HL-60/S4 treated with phorbol 12-myristate 13-acetate at 8.2 ng/mL for 4 days and 3 days (cell line): ENCODE results near the gene ABCC8.

Source experiments
- in situ Hi-C: fragments of 300-500 bp; cut with MboI; formaldehyde crosslinking; loops from 2 replicates; pipeline ENCODE4 v1.15.0; 2022; ENCODE audit warnings: low sequenced_read_pairs

ABCC8 gene

DNA sequence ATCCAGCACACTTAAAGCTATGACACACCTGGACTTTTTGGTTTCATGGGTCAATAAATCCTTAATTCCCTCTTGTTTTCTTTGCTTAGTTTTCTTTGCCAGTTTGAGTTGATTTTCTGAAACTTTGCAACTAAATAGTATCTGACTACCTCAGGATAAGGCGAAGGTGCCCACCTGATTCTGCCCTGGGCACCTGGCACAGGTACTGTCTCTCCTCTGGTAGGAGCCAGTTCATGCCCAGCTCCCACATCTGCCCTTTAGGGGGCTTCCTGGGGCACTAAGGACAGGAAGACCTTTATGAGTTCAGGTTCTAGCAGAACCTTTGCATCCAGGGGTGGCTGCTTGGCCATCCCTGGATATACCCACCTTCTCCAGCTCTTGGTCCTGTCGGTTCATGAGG is 68.6 kb downstream of the ABCC8 start:
- in situ Hi-C loops: no loop called here

GRCh38 chr11:17407575-17407974 is 69.1 kb downstream of the ABCC8 start:
- in situ Hi-C loops: no loop called here

DNA sequence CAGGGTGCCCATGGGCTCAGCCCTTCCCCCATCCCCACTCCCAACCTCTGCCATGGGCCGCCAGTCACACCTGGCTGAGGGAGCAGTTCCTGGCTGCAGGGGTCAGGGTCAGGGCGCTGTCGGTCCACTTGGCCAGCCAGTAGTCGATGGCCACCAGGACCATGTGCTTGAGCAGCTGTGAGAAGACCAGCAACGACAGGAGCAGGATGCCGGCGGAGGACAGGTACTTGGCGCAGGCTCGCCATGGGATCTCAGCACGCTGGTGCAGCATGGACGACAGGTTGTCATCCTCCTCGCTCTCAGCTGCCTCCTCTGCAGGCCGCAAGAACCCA is 69.9 kb downstream of the ABCC8 start:
- in situ Hi-C loops: no loop called here

GRCh38 chr11:17406082-17406817 is 70.4 kb downstream of the ABCC8 start:
- in situ Hi-C loops: no loop called here

DNA sequence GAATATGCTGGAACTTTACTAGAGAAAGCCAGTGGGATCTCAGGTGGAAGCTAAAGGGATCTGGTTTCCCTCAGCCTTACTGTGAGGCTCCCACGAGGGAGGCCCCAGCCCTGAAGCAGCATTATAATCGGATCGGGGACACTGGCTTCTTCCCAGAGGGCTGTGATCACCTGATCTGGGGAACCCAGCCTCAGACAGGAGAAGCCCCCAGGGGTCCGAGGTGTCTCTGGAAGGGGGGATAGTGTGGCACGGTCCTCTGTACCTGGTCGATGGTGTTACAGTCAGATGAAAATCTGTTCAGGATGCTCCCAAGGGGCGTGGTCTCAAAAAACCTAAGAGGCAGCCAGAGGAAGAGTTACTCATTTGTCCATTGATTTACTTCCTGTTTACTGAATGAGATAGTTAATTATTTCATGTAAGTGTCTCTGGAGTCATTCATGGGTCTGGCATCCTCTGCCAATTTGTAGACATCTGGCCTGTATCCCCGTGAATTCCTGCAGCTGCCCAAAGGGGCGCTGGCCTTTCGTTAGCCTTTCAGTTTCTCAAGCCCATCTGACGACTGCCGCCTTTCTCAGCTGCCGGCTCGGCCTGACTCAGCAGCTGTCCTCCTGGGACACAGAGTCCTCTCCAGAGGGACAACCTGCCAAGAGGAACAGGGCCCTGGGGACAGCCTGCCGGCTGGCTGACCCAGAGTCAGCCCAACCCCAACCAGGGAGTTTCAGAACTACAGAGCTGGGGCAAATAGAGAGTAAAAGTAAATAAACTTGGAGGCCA is 71.2 kb downstream of the ABCC8 start:
- in situ Hi-C loops: no loop called here

DNA sequence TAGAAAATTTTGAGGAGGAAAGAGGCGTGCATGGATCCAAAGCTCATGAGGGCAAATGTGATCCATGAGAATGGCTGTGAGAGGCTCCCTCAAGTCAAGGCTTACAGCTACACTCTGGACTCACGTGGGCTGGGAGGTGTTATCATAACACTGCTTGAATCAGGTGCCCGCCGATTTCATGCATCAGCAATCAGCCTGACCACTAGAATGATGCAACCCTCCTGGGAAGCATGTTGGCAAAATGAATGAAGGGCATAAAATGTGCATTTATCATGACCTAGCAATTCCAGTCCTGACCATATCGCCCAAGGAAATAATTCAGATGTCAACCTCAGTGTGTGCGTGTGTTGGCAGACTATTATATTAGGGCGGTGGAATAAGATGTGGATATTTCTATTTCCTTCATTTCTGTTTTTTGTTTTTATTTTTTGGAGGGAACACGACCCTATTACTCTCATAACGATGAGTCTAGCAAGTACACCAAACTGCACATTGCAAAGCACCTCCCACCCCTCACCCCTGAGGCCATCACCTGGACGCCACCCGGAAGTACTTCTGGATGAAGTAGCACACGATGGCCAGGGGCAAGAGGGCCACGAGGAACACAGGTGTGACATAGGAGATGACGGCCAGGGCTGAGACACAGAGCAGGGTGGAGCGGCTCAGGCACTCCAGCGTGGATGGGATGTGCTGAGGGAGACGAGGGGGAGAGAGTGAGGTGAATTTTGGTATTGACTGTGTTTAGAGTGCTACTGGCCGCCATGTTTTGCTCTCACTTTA is 72.5 kb downstream of the ABCC8 start:
- in situ Hi-C loops: no loop called here

DNA sequence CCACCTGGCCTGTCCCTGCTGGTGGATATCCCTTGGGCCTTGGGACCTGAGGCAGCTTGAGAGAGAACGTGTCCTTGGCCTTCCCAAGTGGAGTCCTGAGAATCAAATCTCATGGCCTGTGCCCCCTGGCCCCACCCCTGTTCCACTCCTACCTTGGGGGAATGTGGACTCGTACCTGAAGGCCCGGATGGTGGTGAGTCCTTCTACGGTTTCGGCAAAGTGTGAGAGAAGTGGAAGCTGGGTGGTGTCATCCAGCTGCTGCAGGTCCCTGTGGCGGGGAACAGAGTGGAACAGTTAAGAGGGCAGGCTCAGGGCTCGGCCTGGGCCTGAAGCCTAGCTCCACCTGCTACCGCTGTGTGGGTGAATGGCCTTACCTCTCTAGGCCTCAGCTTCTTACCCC is 74.2 kb downstream of the ABCC8 start:
- in situ Hi-C loops: no loop called here

DNA sequence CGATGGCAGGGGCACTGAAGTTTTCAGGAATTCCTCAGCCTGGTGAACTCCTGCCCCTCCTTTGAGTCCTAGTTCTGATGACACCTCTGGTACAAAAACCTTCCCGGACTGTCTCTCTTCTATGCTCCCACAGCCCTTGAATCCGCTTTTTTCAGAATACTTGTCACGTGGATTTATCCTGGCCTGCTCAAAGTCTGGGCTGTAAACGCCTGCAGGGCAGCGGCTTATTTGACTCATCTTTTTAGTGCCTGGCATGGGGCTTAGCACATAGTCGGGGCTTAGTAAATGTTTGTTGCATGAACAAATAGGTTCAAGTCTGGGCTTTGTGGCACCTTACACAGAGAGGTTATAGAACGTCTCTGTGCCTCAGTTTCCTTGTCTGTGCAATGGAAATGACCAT is 74.8 kb downstream of the ABCC8 start:
- in situ Hi-C loops: no loop called here

DNA sequence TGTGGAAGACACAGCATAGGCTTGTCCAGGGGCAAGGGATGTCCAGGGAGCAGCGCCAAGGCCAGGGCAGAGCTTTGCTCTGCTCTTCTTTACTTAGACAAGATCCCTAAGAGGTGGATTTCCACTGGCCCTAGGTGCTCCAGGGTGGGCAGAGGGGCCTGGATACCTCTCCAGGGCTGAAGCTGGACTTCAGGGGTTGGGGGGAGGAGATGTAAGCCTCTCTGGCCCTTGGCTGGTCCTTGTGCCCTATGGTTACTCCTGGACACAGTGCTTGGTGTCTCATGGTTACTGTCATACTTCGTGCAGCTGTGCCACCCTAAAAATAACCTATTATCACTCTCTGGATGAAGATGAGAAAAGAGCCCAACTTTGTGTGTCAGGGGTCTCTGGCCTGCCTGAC is 75.3 kb downstream of the ABCC8 start:
- in situ Hi-C loops: no loop called here

- in situ Hi-C loops: no loop called here
Measured at GRCh38 chr11:17400048-17400775, 76.4 kb downstream of the ABCC8 start.

DNA sequence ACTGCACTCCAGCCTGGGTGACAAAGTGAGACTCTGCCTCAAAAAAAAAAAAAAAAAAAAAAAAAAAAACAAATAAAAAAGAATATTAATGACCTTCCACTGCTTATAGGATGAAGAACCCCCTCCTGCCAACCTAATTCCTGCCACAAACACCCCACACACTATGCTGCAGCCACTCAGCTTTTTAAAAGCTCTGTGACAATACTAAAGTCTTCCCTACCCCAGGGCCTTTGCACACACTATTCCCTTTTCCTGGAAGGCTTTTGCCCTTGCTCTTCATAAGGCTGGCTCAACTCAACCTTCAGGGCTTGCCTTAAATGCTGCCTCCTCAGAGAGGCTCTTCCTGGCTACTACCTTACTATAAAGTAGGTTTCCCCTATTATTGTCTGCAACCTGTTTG is 77.4 kb downstream of the ABCC8 start:
- in situ Hi-C loops: loop anchor here (25.0 kb wide), 1 partner anchor 113 kb away; no protein-coding TSS in a partner anchor

GRCh38 chr11:17397311-17398002 is 79.2 kb downstream of the ABCC8 start:
- in situ Hi-C loops: loop anchor here (25.0 kb wide), 1 partner anchor 115 kb away; no protein-coding TSS in a partner anchor

DNA sequence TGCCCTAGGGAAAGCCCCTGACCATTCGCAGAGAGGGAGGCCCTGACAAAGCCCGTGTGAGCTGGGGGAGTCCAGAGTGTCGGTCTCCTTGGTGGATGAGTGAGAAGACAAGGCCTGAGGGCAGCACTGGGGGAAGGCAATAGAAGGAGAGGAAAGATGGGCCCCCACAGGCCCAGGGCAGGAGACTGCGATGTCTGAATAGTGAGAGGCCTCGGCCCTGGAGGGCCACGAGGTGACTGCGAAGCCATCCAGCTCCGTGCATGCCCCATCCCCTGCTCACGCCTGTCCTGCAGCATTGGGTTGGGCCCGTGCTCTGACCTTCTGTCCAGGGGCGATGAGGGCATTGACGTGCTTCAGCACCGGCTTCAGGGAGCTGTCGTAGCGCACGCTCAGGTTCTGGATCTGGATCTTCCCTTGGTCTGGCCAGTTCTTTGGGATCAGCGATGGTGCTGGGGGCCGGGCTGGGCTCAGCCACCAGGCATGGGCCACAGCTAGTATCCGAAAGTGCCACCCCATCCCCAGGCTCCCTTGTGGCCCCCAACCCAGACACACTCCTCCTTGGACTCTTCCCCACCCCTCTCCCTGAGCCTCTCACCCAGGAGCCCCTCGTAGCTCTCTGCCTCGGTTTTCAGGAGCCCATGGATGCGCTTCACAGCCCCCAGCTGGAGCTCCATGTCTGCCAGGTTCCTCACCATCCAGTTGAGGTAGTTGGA is 79.9 kb downstream of the ABCC8 start:
- in situ Hi-C loops: loop anchor here (25.0 kb wide), 1 partner anchor 116 kb away; no protein-coding TSS in a partner anchor

GRCh38 chr11:17395978-17396377 is 80.7 kb downstream of the ABCC8 start:
- in situ Hi-C loops: loop anchor here (25.0 kb wide), 1 partner anchor 116 kb away; no protein-coding TSS in a partner anchor

- in situ Hi-C loops: loop anchor here (25.0 kb wide), 1 partner anchor 117 kb away; no protein-coding TSS in a partner anchor
Measured at GRCh38 chr11:17395554-17395961, 81.1 kb downstream of the ABCC8 start.

DNA sequence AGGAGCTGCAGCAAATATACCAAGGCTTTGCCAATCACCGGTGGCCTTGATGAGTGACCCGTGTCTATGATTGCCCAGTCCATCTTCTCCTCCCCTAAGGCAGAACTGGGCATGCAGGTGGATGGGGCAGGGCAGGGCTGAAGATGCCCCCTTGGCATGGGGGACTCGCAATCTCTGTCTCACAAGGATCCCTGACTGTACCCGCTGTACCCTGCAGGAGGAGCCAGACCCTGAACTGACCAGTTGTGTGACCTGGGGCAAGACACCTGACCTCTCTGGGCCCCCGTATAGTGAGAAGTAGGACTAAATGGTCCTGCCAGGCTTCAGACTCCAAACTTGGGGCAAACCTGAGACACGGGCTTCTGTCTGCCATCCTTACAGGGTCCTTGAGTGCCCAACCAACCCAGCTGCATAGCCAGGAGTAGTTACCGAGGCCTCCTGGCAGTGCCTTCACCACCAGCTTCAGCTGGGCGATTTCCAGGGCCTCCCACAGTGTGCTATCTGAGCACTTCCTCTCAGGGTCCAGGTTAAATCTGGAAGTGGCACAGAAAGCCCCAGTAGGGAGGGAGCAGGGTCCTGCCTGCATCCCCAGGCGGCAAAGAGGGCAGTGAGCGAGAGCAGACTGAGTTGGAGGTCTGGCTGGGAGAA is 81.8 kb downstream of the ABCC8 start:
- in situ Hi-C loops: loop anchor here (25.0 kb wide), 1 partner anchor 117 kb away; no protein-coding TSS in a partner anchor

DNA sequence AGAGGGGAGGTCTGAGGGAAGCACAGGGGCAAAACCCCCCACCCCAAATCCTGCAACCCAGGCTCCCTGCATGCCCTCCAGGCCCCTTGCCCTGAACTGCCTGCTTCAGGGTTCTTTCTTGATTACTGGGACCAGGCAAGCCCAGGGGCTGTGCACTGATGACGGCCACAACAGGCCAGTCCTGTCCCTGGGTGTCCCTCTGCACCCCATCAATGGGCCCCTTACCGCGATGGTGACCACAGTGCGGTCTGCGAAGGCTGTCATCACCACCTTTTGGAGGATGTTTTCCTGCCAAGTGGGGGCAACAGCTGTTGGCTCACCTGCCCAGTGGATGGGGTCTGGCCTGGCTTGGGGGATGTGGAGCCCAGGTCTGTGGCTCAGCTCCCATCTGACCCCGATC is 83.2 kb downstream of the ABCC8 start:
- in situ Hi-C loops: loop anchor here (25.0 kb wide), 1 partner anchor 119 kb away; no protein-coding TSS in a partner anchor

DNA sequence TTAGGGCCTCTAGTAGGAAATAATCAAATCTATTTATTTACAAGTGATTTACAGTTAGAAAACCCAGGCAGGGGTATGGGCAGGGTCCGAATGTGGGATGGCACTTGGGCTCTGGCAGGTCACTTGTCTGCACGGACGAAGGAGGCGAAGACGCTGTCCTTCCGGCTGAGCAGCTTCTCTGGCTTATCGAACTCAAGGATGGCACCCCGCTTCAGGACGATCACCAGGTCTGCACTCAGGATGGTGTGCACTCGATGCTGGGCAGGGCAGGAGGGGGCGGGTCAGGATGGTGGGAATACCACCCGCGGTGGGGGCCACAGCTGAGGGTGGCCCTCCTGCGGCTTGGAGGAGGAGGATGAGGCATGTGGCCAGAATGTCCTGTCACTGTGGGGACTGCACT is 83.8 kb downstream of the ABCC8 start:
- in situ Hi-C loops: loop anchor here (25.0 kb wide), 1 partner anchor 119 kb away; no protein-coding TSS in a partner anchor
